ENCODE data around the gene MYBBP1A.

The MYBBP1A gene

GRCh38 chr17:4557626-4558346 lies 2.6 kb upstream of the MYBBP1A start:
- no peak for ATAC-seq
- TF ChIP-seq ZNF70 (CRISPR knock-in tag; IDR thresholded peaks at IDR 0.05) (no peak), ZFP30 (CRISPR knock-in tag; IDR thresholded peaks at IDR 0.05) (no peak), BACH2 (CRISPR knock-in tag; IDR thresholded peaks at IDR 0.05; ENCODE audit: borderline replicate concordance) (no peak), CSDC2 (CRISPR knock-in tag; IDR thresholded peaks at IDR 0.05) (no peak), CSRNP3 (CRISPR knock-in tag; IDR thresholded peaks at IDR 0.05) (no peak), RARB (CRISPR knock-in tag; IDR thresholded peaks at IDR 0.05) (no peak), ZNF8 (CRISPR knock-in tag; IDR thresholded peaks at IDR 0.05) (no peak), ZC3H10 (CRISPR knock-in tag; IDR thresholded peaks at IDR 0.05) (no peak), GLIS3 (CRISPR knock-in tag; IDR thresholded peaks at IDR 0.05) (no peak)

- no peak for ATAC-seq
- no peak for TF ChIP-seq PPARA (CRISPR knock-in tag; IDR thresholded peaks at IDR 0.05; ENCODE audit: borderline replicate concordance)
- TF ChIP-seq RARB (CRISPR knock-in tag; IDR thresholded peaks at IDR 0.05), result no peak
- no peak for TF ChIP-seq OSR1 (CRISPR knock-in tag; IDR thresholded peaks at IDR 0.05)
- TF ChIP-seq TOX (CRISPR knock-in tag; IDR thresholded peaks at IDR 0.05; ENCODE audit: borderline replicate concordance), result no peak
- no peak for TF ChIP-seq CSRNP3 (CRISPR knock-in tag; IDR thresholded peaks at IDR 0.05)
- TF ChIP-seq POU6F1 (CRISPR knock-in tag; IDR thresholded peaks at IDR 0.05; ENCODE audit: borderline replicate concordance, low read depth), result no peak
- no peak for TF ChIP-seq ZFP3 (CRISPR knock-in tag; IDR thresholded peaks at IDR 0.05)
- TF ChIP-seq ARNTL (CRISPR knock-in tag; IDR thresholded peaks at IDR 0.05; ENCODE audit: borderline replicate concordance, low read depth), result no peak
- no peak for TF ChIP-seq GLIS3 (CRISPR knock-in tag; IDR thresholded peaks at IDR 0.05)
- TF ChIP-seq ZNF565 (CRISPR knock-in tag; conservative IDR thresholded peaks at IDR 0.05; ENCODE audit: low read depth), result no peak
- TF ChIP-seq ZC3H10 (CRISPR knock-in tag; IDR thresholded peaks at IDR 0.05), result no peak
- no peak for TF ChIP-seq TSHZ2 (CRISPR knock-in tag; IDR thresholded peaks at IDR 0.05)
These were observed 1.8 kb upstream of the MYBBP1A start for GRCh38 chr17:4556996-4557395.

- no peak for ATAC-seq
- TF ChIP-seq RARB (CRISPR knock-in tag; IDR thresholded peaks at IDR 0.05) (no peak), ISL1 (CRISPR knock-in tag; IDR thresholded peaks at IDR 0.05) (no peak), ZNF70 (CRISPR knock-in tag; IDR thresholded peaks at IDR 0.05) (no peak), POU6F1 (CRISPR knock-in tag; IDR thresholded peaks at IDR 0.05; ENCODE audit: borderline replicate concordance, low read depth) (no peak), ARNTL (CRISPR knock-in tag; IDR thresholded peaks at IDR 0.05; ENCODE audit: borderline replicate concordance, low read depth) (no peak), TOX (CRISPR knock-in tag; IDR thresholded peaks at IDR 0.05; ENCODE audit: borderline replicate concordance) (no peak), ZNF565 (CRISPR knock-in tag; conservative IDR thresholded peaks at IDR 0.05; ENCODE audit: low read depth) (no peak), ZFP30 (CRISPR knock-in tag; IDR thresholded peaks at IDR 0.05) (no peak), TCF4 (CRISPR knock-in tag; IDR thresholded peaks at IDR 0.05; ENCODE audit: borderline replicate concordance) (no peak), PPARA (CRISPR knock-in tag; IDR thresholded peaks at IDR 0.05; ENCODE audit: borderline replicate concordance) (no peak), ZNF8 (CRISPR knock-in tag; IDR thresholded peaks at IDR 0.05) (no peak), CREB5 (CRISPR knock-in tag; IDR thresholded peaks at IDR 0.05; ENCODE audit: low read depth) (no peak), ESRRG (CRISPR knock-in tag; IDR thresholded peaks at IDR 0.05) (no peak), CSDC2 (CRISPR knock-in tag; IDR thresholded peaks at IDR 0.05) (no peak), BACH2 (CRISPR knock-in tag; IDR thresholded peaks at IDR 0.05; ENCODE audit: borderline replicate concordance) (no peak), PATZ1 (CRISPR knock-in tag; IDR thresholded peaks at IDR 0.05; ENCODE audit: borderline replicate concordance) (no peak)
These were observed 932 bp upstream of the MYBBP1A start for GRCh38 chr17:4555873-4556759.
